GM04503 (cell line): ENCODE measurements around the gene CXCL6.

Source experiments
- DNase-seq: peaks from one replicate; pipeline ENCODE4 v3.0.0-alpha.2; 2012; ENCODE audit warnings: low read depth

The CXCL6 gene

DNA sequence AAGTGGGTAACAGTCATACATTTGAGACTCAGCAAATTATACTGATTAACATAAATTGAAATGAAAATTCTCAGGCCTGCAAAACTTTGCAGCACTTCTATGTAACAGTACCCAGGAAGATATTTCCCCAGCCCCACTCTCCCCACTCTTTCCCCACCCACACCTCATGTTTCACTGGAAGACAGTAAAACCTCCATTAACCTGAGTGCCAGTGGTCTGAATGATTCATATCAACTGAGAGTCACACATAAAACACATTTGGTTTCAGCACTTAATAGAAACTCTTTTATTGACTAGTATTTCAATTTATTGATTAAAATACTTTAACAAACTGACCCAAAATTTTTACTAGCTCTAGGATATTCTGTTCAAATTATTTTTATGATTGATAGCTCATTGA is 6.9 kb downstream of the CXCL6 start:
- no peak for DNase-seq

DNA sequence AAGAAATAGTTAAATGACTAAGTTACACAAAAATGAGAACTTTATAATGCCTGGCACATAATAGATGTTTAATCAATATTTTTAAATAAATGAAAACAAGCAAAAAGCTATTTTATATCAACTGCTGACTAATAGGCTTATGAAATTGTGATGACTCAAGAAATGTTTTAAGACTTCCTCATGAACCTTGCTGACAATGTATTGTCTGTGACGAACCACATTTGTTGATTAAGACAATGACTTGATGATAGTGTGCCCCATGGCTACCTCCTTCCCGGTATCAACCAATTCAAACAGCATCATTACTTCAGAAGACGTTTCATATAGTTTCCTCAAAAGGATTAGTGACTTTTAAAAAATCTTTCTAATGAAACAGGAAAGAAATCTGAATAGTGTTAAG is 7.9 kb downstream of the CXCL6 start:
- DNase-seq: peak; percentile 37

DNA sequence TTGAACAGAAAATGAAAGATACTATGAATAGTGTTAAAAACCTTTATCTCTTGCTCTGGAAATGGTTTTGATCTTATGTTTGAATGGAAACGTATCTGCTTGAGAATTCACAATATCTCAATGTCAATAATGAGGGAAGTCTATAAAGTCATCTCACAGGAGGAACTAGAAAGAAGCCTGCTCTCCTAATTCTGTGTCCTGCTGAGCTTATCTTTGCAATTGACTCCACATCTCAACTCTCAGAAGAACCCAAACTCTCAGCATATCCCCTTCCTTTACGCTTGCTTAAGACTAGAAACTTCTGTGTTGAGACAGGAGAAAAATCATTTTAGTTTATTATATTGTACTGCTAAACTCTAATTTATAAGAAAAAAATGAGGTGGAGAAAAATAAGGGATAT is 8.3 kb downstream of the CXCL6 start:
- DNase-seq: no peak

DNA sequence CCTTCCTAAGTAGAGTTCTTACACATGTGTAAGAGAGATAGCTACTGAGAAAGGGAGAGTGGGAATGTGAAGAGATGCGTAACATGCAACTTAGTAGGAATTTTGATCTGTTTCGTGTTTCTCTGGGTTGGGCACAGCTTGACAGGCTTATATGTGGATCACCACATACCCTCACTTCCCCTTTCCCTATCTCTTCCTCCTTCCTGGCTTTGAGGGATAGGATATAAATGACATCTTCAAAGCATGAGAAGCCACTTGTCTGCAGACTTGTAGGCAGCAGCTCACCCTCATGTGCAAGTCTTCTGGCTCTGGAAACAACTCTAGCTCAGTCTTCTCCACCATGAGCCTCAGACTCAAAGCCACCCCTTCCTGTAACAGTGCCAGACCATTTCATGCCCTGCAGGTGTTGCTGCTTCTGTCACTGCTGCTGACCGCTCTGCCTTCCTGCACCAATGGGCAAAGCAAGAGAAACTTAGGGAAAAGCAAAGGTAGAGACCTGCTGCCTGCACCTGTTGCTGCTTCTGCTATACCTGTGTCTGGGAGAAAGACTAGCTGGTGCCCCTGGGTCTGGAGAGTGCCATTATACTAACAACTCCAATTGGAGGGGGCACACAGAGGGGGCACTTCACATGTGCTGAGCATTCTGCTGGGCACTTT is 11.2 kb downstream of the CXCL6 start:
- DNase-seq: no peak

DNA sequence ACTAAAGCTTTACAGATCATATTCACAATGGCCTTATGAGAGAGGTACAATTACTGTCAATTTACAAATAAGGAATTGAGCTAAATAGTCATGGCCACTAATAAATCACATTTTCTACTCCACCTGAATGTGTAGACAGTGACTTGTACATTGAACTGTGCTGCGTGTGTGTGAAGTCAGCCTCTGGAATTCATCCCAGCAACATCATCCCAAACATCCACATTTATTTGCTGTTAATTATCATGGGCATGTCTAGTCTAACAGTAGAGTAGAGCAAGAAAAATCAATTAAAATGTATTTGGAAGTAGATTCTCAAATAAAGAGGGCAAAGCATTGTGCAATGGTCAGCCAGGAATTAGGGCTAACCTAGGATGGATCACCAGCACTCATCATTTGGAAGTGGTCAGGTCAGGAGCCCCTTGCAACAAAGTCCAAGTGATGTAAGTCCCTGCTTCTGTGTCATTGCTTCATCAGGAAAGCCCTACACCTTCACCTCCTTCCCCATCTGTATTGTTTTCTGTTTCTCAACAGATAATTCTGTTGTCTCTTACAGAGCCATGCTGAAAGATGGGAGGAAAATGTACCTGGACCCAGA is 11.8 kb downstream of the CXCL6 start:
- no peak for DNase-seq

DNA sequence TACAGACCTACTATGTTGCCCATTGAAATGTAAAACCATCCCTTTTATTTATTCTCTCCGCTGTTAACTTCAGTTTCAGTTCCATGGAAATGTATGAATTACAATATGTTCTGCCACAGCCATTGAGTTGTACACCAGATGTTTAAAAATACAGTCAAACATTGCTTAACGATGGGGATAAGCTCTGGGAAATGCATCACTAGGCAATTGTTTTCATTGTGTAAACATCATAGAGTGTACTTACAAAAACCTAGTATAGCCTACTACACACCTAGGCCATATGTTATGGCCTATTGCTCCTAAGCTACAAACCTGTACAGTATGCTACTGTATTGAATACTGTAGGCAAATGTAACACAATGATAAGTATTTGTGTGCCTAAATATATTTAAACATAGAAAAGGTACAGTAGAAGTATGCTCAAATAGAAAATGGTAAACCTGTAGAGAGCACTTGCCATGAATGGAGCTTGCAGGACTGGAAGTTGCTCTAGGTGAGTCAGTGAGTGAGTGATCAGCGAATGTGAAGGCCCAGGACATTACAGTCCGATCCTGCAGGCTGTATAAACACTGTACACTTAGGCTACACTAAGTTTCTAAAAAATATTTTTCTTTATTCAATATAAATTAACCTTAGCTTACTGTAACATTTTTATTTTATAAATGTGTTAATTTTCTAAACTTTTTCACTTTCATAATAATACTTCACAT is 13.9 kb downstream of the CXCL6 start:
- no peak for DNase-seq

DNA sequence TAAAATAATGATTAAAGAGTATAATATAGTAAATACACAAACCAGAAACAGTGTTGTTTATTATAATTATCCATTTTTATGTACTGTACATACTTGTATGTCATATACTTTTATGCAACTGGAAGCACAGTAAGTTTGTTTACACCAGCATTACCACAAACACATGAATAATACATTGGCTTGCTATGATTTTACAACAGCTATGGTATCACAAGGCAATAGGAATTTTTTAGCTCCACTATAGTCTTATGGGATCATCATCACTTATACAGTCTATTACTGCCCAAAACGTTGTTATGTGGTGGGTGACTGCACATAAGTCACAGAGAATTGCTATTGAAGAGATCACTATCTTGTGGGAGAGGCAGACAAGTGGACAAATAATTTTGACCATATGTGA is 14.8 kb downstream of the CXCL6 start:
- no peak for DNase-seq

DNA sequence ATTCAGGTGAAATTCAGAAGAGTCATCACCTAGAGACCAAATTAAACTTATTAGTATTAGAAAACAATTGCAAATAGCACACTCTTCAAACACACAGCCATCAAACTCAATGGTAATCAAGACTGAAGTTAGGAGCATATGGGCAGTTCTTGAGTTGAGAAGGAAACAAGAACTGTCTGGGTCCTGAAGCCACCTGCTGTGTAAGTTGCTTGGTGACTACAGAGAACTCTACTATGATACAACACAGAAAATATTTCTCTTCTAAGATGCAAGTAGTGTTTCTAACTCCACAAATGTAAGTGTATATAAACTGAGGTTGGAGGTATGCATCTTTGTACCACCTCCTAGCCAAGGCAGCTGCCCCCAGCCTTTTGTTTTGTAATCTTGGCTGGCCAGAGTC is 16.3 kb downstream of the CXCL6 start:
- DNase-seq: no peak

DNA sequence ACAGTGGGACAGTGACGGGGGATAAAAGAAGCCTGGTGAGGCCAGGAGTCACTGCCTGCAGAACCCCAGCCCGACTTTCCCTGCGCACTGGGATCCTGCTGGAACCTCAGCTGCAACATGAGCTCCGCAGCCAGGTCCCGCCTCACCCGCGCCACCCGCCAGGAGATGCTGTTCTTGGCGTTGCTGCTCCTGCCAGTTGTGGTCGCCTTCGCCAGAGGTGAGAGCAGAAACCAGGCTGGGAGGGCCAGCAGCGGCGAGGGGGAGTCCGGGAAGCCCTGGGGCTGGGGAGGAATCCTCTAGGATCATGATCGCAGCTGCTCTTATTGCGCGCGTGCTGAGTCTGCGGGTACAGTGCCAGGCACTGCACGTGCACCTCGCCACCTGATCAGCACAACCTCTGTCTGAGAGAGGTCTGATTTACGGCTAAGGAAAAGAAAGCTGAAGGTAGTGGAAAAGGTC is 16.8 kb downstream of the CXCL6 start, which contains the start of gene PF4V1:
PF4V1 (plus strand) TSS at position 51 of the 459 bp plus-strand sequence; CDS start at position 118, 67 bp downstream.
- DNase-seq: no peak

DNA sequence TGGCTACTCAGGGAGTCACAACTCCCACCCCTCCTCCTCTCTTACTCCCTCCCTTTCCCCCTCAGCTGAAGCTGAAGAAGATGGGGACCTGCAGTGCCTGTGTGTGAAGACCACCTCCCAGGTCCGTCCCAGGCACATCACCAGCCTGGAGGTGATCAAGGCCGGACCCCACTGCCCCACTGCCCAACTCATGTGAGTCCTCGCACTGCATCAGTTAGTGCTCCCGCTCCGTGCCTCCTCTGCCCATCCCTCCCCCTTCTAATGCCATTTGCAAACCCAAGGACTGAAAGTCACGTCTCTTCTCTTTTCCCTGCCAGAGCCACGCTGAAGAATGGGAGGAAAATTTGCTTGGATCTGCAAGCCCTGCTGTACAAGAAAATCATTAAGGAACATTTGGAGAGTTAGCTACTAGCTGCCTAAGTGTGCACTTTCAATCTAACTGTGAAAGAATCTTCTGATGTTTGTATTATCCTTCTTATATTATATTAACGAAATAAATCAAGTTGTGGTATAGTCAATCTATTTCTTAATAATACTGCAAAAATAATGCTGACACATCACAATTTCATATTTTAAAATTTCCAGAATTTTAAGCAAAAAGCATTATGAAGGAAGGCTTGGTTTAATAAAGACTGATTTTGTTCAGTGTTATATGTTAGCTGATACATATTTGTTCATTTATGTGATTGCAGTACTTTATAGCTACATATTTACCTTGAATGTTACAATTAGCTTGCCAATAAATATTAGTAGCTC is 17.4 kb downstream of the CXCL6 start:
- no peak for DNase-seq

DNA sequence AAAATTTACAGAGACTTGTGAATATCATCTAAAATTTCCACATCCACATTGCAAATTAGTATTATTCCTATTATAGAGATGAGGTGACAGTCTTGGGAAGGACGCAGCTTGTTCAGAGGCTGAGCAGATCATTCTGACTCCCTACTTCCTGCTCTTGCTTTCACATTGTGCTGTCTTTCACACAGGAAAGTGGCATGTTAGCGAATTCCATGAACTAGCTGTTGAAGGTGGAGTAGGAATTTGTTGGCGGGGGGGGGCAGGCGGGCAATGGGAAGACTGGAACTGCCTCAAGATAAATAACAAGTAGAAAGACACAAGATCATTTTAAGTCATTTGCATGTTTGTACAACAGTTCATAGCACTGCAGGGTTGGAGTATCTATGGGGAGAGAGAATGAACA is 18.9 kb downstream of the CXCL6 start:
- DNase-seq: no peak

DNA sequence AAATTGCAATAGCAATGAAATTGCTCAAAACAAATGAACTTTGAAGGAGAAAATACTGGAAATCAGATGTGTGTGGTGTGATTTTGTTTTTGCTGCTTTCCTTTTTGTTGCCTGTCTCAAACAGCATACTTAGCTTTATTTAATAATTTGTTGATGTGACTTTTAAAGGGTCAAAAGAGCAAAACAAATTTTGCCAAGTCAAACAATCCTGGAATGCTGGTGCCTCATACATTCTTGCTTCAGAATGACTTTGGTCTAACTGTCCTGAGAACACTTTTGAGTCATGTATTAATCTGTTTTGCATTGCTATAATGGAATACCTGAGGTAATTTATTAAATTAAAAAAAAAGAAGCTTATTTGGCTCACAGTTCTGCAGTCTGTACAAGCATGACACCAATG is 20.0 kb downstream of the CXCL6 start:
- peak; percentile 54 for DNase-seq

DNA sequence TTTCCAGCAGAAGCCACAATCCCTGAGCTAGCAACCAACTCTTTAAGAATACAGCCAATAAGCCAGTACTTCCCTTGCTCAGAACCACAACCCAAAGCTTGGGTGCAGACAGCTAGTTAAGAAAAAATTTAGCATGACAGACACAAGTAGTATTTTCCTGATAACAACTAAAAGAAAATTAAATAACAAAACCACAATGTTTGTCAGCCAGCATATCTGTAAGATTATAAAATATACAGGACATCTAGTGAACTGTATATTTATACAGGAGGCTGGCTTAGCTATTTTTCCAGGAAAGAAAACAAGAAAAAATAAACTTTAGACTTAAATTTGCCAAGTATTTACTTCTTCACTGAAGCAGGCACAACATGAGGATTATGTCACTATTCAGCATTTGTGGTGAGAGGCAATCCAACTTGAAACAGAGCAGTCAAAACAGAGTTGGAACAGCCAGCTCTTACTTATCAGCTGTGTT is 23.2 kb downstream of the CXCL6 start:
- DNase-seq: peak; percentile 19

DNA sequence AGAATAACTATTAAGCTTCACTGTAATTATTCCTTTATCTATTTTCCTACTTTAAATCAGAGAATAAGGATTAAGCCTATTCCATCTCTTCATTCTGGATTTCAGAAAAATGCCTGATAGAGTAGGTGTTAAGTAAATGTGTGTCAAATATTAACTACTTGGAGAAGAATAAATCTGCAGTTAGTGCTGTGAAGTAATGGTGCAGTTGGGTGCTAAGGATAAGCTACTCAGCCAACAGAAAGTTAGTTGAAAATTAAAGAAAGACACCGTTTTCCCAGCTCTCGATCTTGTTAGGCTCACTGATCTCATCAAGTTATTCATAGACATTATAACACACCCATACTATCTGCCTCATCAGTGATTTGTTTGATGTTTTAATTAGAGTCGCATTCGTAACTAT is 23.7 kb downstream of the CXCL6 start:
- DNase-seq: no peak

DNA sequence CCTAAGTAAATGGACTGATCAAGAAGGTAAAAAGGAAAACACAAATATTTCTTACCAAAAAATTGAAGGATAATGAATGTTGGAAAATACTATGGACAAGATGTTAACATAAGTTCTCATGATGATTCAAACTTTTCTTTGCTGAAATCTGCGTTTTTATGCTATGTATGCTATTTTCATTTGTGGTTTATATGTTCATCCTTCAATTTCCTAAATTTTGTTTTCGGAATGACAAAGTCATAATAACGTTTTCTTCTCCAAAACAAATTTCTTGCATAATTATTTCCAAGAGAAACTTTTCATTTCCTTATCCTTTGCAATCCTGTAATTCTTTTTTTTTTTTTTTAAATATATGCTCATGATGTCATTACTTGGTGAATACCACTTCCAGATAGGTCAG is 24.4 kb downstream of the CXCL6 start:
- DNase-seq: no peak

DNA sequence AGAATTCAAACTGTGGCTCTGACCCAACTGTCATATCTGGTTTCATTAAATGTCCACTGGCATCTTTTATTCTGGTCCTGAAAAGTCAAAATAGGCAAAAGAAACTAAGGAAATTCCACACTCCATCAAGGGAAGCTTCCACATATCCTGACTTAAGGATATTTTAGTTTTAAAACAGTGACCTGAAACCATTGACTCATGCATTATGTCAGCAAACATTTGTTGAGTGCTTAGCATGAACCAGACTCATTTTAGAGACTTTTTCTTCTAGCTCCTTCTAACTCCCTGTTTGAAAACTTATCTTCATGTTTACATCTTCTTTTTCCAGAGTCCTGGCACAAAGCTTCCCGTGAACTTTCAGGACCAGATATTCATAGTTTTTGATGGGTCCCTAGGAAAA is 25.8 kb downstream of the CXCL6 start:
- DNase-seq: no peak

DNA sequence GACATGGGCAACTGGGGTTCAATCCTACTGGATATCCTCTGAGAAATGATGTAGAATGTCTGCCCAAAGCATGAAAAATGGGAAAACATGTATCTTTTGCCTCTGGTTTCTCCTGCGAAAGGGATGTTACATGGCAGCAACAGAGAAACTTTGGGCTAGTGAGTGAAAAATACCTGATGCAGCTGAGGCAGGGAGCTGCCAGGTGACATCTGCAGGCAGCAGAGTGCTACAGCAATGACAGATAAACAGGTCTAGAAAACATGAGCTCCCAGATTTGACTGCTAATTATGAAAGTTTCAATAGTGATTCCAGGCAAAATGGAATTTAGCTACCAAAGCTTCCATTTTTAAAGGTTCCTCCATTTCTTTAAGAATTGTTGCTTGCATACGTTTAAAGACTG is 27.9 kb downstream of the CXCL6 start:
- no peak for DNase-seq

DNA sequence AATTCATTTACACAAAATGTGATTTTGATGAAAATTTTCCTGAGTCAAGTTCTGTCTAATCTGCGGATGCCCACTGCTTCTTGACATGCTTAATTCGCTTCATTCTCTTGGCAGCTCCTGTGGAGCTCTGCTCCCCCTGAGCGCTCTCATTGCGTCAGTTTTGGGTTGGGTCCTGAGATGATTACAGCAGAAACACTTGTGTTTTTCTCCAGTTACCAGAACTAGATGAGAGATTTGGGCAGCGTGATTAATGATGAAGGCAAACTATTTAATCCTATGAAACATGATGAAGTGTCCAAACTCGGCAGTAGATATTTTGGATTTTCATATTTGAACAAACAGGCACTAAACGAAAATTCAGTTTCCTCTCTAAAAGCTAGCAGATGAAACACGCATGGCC is 28.5 kb downstream of the CXCL6 start:
- no peak for DNase-seq

DNA sequence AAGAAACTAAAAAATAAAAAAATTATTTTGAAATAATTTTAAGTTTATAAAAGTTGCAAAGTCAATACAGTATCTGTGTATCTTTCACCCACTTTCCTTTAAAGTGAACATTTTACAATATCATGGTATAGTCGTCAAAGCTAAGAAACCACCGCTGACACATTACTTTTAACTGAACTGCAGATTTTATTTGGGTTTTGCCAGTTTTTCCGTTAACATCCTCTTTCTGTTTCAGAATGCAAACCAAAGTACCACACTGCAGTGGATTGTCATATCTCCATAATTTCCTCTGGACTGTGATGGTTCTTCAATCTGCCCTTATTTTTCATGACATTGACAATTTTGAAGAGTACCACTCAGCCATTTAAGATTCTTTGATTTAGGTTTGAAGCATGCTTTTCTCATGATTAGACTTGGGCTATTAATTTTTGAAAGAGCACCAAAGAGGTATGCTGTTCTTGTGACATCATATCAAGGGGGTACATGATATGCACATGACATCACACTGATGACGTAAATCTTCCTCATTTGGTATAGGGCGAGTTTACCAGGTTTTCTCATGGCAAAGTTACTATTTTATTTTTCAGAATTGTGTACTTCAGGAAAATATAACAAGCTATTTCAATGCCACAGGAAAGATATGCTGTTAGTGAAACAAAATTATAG is 29.1 kb downstream of the CXCL6 start:
- no peak for DNase-seq

DNA sequence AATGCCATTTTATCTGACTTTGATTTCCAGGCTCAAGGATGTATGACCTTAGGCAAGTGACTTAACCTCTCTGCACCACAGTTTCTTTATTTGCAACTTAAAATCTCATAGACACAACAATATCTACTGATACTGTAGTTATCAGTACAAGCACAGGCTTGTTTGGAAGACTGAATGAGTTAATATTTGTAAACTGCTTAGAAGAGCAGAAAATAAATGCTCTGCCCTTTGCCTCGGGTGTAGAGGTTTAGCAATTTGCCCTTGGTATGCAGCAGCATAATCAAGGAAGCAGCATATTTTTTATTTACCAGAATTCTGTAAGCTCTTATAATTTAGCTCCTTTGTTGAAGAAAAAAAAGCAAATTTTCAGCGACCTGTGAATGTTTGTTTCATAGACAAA is 29.8 kb downstream of the CXCL6 start:
- no peak for DNase-seq

DNA sequence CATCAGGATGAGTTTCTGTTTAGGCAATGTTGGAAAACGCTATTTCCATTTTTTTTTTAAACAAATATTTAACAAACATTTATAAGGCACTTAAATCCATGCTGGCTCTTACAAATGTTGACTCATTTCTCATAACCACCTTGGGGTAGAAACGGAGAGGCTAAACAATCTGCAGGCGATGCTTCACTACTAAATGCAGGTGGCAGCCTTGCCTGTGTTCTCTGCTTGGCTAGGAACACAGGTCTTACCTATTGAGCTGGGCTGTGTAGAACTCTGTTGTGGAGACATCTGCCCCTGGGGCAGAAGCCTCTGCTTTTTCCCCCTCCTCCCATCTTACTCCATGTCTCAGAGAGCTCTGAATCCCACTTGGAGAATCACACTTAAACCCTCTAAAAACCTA is 31.3 kb downstream of the CXCL6 start:
- DNase-seq: no peak
